Measurements from ENCODE around the gene ASPSCR1. TPM values are rescaled to one million over a fixed set of nuclear protein-coding genes. Genes with fewer than 3 reads are reported as not detected.

ASPSCR1 gene
- total and polyA plus RNA-seq, 2 of the 13 experiments (the other 11 are each of a cell fraction or from before 2014, with no cell fraction given): 274 to 314 TPM

GRCh38 chr17:82021107-82021899 is 43.9 kb downstream of the ASPSCR1 start (continued):
- no peak for TF ChIP-seq GRHL1 (CRISPR knock-in tag; conservative IDR thresholded peaks at IDR 0.05)
- no peak for TF ChIP-seq PHF5A (CRISPR knock-in tag; IDR thresholded peaks at IDR 0.05; ENCODE audit: low read depth, unreplicated experiment)
- peak; percentile 66 for TF ChIP-seq CBFB (CRISPR knock-in tag; IDR thresholded peaks at IDR 0.05)
- peak; percentile 32; the same call in 1 of the 2 replicates for TF ChIP-seq SIN3B (IDR thresholded peaks at IDR 0.05; ENCODE audit: low read length)
- TF ChIP-seq ZNF546 (CRISPR knock-in tag; conservative IDR thresholded peaks at IDR 0.05): no peak; the same call in 1 of the 2 replicates
- no peak; the same call in 1 of the 2 replicates for TF ChIP-seq ZNF275 (CRISPR knock-in tag; IDR thresholded peaks at IDR 0.05; ENCODE audit: borderline replicate concordance)
- peak; percentile 89 for TF ChIP-seq BRCA1 (CRISPR knock-in tag; IDR thresholded peaks at IDR 0.05)
- 0 out of 2 replicates have a peak, but pooled peaks have one; percentile 48 for TF ChIP-seq ZBTB42 (CRISPR knock-in tag; IDR thresholded peaks at IDR 0.05)
- no peak for TF ChIP-seq RFX5 (IDR thresholded peaks at IDR 0.05; ENCODE audit: low read depth, low read length)
- TF ChIP-seq ZNF577 (CRISPR knock-in tag; IDR thresholded peaks at IDR 0.05; ENCODE audit: borderline replicate concordance, low read depth): no peak
- peak; percentile 65 for TF ChIP-seq MYPOP (CRISPR knock-in tag; IDR thresholded peaks at IDR 0.05)
- TF ChIP-seq ZSCAN21 (CRISPR knock-in tag; IDR thresholded peaks at IDR 0.05; ENCODE audit: borderline replicate concordance): peak; percentile 79
- peak; percentile 24; the same call in 1 of the 2 replicates for TF ChIP-seq ZNF639 (CRISPR knock-in tag; conservative IDR thresholded peaks at IDR 0.05)
- TF ChIP-seq ZNF12 (CRISPR knock-in tag; IDR thresholded peaks at IDR 0.05): peak; percentile 73; the same call in 1 of the 2 replicates
- TF ChIP-seq ZNF205 (CRISPR knock-in tag; IDR thresholded peaks at IDR 0.05): peak; percentile 38; the same call in 1 of the 2 replicates
- TF ChIP-seq DBP (CRISPR knock-in tag; IDR thresholded peaks at IDR 0.05; ENCODE audit: not compliant biosample characterization): peak; percentile 45
- peak; percentile 51; the same call in 1 of the 2 replicates for TF ChIP-seq ZNF792 (CRISPR knock-in tag; IDR thresholded peaks at IDR 0.05)
- TF ChIP-seq PRDM15 (CRISPR knock-in tag; IDR thresholded peaks at IDR 0.05): peak; percentile 59; the same call in 1 of the 2 replicates
